HG03025 (cell line): ENCODE data around the gene C2CD2.

Experiments
- ATAC-seq: cut with Tn5 transposase; IDR thresholded peaks from one replicate; pipeline ENCODE4 v1.9.1; 2021; ENCODE audit warnings: mild to moderate bottlenecking, moderate library complexity; ENCODE audit not compliant: unreplicated experiment, low FRiP score

C2CD2 gene

DNA sequence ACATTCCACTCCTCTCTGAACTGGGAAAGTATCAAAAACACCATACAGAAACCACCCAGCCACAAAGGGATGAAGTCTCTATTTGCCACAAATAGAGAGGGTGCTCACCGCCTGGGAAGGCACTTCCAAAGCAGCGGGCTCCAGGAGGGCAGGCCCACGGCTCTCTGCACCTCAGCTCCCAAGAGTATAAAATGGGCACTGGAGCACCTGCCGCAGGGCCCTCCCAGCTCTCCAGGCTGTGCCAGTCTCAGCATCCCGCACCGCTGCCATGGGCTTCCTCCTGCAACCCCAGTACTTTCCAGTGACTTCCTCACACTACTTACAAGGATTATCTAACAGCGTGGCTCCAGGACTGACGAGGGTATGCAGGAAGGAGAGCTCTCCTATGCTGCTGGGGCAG lies 14.4 kb downstream of the C2CD2 start:
- ATAC-seq = no peak

- ATAC-seq = no peak
Measured at GRCh38 chr21:41933313-41934079, 20.3 kb downstream of the C2CD2 start.

DNA sequence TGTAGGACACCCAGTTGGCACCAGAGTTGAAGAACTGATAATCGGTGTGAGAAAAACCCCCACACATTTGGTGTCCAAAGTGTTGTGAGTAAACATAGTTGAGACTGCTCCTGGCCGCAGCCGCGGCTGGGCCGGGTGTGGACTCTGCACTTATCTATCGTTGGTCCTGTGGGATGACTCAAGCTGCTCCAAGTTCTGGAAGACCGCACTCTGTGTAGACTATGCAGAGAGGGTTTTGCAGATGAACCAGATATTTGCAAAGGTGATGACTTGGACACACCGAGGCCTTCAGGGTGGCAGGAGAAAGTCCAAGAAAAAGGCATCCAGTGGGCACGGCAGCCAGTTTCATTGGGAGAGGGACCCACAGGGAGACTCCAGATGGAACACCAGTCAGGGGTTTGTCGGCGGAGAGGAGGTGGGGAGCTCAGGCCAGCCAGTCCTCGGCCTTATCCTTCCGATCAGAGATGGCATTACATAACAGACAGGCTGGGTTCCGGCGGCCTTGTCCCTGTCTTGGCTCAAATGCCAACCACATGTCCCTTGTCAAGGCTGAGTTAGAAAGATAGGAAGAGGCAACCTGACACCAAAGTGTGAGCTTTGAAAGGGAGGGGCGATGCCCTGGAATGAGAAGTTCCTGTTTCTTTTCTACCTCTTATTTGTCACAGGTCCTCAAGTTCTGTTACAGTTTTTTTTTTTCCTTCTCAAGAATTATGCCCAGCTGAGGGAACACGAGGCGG lies 21.1 kb downstream of the C2CD2 start:
- ATAC-seq = no peak

GRCh38 chr21:41932191-41932575 lies 21.6 kb downstream of the C2CD2 start:
- ATAC-seq = no peak

DNA sequence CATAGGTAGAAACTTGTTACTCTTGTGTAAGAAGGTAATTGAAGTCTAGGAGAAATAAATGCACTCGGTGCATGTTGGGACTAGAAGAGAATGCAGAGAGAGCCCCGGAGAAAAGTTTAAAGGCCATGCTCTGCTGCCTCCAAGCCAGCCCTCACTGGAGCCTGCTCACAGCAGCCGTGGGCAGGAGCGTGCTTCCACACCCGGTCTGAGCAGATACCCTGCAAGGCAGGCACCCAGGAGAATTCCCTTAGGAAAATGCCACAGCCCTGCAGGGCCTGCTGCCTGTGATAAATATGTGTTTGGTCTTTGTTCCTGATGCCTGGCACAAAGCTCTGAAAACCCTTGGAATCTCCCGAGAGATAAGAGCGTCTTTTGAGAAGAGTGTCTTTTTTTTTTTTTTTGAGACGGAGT lies 22.8 kb downstream of the C2CD2 start:
- ATAC-seq = no peak

GRCh38 chr21:41929248-41929647 lies 24.6 kb downstream of the C2CD2 start:
- no peak for ATAC-seq

DNA sequence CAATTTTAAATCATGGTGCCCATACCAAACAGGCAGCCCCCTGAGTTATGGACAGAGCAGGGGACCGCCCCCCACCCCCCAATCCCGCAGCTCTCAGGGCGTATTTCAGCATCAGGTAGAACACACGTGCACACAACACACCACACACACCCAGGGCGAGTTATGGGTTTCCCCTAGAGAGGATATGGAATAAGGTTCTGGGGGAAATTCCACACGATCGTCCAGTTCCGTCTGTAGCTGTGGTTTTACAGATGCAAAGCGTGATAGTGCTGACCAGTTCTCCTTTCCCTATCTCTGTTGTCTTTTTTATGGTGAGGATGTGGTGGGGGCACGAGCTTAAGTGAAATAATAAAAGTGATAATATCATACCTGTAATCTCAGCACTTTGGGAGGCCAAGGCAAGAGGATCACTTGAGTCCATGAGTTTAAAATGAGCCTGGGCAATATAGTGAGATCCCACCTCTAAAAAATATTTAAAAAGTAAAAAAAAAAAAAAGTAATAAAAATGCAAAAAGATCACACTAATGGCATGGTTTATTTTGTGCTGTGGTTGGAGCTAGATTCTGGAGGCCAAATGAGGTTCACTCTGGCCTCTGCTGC lies 25.1 kb downstream of the C2CD2 start:
- ATAC-seq = no peak

DNA sequence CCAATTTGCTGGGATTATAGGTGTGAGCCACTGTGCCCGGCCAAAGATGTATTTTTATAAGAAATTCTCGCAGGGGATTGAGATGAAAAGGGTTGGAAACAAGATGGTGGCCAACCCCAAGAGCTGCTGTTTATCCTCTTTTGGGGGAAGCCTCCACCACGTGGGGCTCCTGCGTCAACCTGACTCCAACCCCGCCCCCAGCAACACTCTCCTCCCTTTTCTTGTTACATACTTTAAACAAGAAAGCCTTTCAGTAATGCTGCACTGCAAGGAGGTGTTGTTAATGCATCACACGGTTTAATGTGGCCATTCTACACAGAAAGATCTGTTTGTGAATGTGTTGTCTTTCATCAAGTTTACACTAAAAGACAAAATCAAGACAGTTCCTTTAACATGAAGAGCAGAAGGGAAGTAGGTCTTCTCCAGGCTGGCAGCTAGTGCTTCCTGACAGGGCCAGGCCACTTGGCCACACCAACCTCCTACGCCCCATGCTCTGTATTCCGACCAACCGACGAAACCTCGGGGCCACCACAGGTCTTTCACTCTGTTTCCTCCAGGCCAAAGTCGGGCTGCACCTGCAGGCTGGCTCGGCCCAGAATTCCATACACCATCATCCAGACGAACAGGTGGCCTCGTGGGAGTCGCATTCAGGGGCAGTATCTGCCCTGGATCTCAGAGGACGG lies 25.9 kb downstream of the C2CD2 start:
- ATAC-seq = no peak

DNA sequence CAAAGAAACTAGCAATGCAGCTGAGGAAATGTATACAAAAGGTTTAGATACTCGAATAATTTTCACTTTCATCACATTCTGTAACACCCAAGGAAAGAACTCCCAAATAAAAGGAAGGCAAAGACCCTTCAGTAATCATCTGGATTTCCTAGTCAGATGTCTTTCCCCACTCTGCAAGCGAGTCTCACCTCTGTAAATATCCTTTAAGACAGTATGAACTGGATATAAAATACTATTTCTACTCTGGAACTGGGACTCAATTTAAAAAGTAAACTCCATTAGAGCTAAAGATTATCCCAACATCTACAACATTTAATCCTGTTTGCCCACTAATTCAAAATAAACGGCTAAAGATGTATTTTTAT lies 27.0 kb downstream of the C2CD2 start:
- peak; percentile 10 for ATAC-seq

- peak; percentile 50 for ATAC-seq
Measured at GRCh38 chr21:41926117-41926806, 27.6 kb downstream of the C2CD2 start.

GRCh38 chr21:41925767-41926116 lies 28.1 kb downstream of the C2CD2 start:
- no peak for ATAC-seq

- ATAC-seq = no peak
Measured at GRCh38 chr21:41924368-41924754, 29.5 kb downstream of the C2CD2 start.

- ATAC-seq = no peak
Measured at GRCh38 chr21:41923631-41924367, 30.0 kb downstream of the C2CD2 start.

GRCh38 chr21:41923186-41923585 lies 30.6 kb downstream of the C2CD2 start:
- ATAC-seq = no peak

DNA sequence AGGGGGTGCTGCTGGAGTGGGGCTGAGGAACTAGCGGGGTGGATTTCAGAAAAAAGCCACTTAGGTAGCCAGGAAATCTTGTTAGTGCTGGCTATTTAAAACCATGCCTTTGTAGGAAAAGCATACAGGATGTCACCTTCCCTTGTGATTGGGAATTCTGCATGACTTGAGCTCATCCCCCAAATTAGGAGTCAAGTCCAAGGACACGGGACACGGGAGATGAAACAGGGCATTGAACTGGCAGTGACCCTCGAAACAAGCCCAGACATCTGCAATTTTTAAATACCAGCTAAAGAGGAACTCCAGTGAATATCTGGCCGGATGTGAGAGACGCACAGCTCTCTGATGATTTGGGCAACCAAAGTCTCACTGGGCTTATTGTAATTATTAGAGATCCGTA lies 32.8 kb downstream of the C2CD2 start:
- no peak for ATAC-seq

- ATAC-seq = no peak
Measured at GRCh38 chr21:41920476-41920875, 33.3 kb downstream of the C2CD2 start.

DNA sequence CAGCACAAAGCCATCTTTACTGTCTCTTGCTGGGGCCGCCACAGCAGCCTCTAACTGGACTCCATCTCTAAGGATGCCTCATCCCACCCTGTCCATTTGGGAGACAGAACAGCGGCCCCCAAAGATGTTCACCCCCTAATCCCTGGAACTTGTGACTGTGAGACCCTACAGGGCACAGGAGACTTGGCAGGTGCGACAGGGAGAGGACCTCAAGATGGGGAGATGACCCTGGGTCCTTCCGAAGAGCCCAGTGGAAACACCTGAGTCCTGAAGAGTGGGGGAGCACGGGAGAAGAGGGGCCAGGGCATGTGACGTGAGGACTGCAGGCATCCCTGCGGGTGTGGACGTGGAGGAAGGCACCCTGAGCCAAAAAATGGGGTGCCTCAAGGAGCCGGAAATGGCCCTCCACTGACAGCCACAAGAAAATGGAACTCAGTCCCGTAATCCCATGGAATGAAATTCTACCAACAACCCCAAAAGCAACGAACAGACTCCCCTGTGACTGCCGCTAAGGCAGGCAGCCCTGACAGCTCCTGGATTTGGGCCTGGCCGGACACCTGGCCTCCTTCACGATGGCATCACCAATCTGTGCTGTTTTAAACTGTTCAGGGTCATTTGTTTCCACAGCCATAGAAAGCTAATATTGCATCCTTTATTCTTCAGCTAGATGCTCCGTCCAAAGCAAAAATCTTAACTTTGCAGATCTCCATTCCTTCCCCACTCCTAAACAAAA lies 34.0 kb downstream of the C2CD2 start:
- no peak for ATAC-seq

- ATAC-seq = no peak
Measured at GRCh38 chr21:41918561-41919358, 35.1 kb downstream of the C2CD2 start.

GRCh38 chr21:41917531-41917930 lies 36.3 kb downstream of the C2CD2 start:
- no peak for ATAC-seq
